ENCODE data around the gene CDK7. TPM values are rescaled to one million over a fixed set of nuclear protein-coding genes. Genes with fewer than 3 reads are reported as not detected.

Gene CDK7
- total RNA-seq (31.2 TPM), polyA plus RNA-seq (17.3 TPM)

DNA sequence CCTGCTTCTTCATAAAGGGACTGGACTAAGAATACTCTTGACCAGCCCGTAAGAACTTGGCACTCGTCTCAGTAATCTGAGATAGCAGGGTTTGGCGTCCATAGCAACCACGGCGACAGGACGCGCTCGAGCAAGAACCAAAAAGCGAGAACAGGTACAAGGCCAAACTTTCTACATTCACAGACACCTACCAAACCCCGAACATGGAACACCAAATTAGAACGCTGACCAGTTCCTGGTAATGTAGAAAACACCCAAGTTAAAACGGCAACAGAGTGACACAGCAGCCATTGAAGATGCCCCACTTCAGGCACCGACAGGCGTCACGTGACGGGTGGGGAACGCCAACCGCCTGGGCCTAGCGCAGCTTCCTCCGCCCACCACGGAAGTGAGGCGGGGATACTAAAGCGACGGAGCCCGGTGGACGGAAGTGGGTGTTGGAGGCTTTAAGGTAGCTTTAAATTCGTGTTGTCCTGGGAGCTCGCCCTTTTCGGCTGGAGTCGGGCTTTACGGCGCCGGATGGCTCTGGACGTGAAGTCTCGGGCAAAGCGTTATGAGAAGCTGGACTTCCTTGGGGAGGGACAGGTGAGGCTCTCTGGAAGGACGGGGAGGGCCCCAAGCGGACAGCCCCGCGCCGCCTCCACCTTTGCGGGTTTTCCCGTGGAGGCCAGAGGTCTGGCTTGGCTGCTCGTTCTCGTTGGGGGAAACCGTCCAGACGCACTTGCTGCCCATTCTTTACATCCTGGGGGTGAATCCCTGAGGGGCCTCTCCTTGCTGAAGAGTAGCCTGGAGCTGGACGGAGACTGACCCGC lies at the start of gene CDK7:
CDK7 (plus strand) TSS at position 430 of the 812 bp plus-strand sequence; CDS start at position 520, 90 bp downstream.
- Histone ChIP-seq H3K4me3 (ENCODE audit: low read depth, low read length) (peak within 1 kb of the TSS; percentile 69), H3K27ac (ENCODE audit: low read depth) (peak within 1 kb of the TSS; percentile 66), H3K4me1 (ENCODE audit: insufficient read depth) (no peaks in the 10 kb centered on the region), H3K36me3 (ENCODE audit: insufficient read depth) (no peaks in the 10 kb centered on the region)
- WGBS = under 1% methylated on average over 49 of the region's 49 CpGs
- DNase-seq (ENCODE audit: extremely low spot score) = peak; percentile 80

GRCh38 chr5:69187342-69187741 lies 47.3 kb upstream of the CDK7 start:
- no peak overlapping the region for H3K27ac ChIP-seq (ENCODE audit: low read depth)
- DNase-seq (ENCODE audit: extremely low spot score) = no peak
- H3K36me3 ChIP-seq (ENCODE audit: insufficient read depth) = no peaks in the 10 kb centered on the region
- WGBS = 89% methylated on average over 2 of the region's 2 CpGs
- peaks cover 2% of the 10 kb centered on the region for H3K4me1 ChIP-seq (ENCODE audit: insufficient read depth)
- no peak overlapping the region for H3K4me3 ChIP-seq (ENCODE audit: low read depth, low read length)

DNA sequence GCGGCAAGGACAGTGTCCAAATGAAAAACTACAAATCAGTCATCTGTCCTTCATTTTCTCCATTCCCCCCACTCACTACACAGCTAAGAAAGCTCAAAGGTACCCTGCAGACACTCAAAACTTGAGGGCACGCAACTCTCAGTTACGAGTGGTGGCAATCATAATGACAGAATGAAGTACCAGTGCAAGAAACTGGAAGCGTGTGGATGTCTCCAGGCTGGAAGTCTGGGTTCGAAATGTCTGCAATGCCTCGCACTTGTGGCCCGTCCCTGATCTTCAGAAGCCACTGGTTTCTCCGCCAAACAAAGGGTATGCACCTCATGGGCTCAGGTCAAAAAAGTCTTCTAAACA lies 45.9 kb upstream of the CDK7 start:
- WGBS = 13% methylated on average over 8 of the region's 8 CpGs
- peak overlapping the region; percentile 4 for H3K27ac ChIP-seq (ENCODE audit: low read depth)

GRCh38 chr5:69189162-69190086 lies 45.3 kb upstream of the CDK7 start, which contains the start of gene CENPH:
Gene CENPH, plus strand, starts transcription at chr5:69189583. Its CDS starts 52 bp downstream, at chr5:69189635.
- peak; percentile 91 for DNase-seq (ENCODE audit: extremely low spot score)
- Histone ChIP-seq H3K4me3 (ENCODE audit: low read depth, low read length) (peak within 1 kb of the TSS; percentile 69), H3K36me3 (ENCODE audit: insufficient read depth) (no peaks in the 10 kb centered on the region), H3K27ac (ENCODE audit: low read depth) (peak within 1 kb of the TSS; percentile 4), H3K4me1 (ENCODE audit: insufficient read depth) (peaks cover 2% of the 10 kb centered on the region)
- WGBS = under 1% methylated on average over 55 of the region's 55 CpGs

More for the DNA sequence above, 45.9 kb upstream of the CDK7 start:
- Histone ChIP-seq H3K4me1 (ENCODE audit: insufficient read depth) (peaks cover 2% of the 10 kb centered on the region), H3K4me3 (ENCODE audit: low read depth, low read length) (peak overlapping the region; percentile 69), H3K36me3 (ENCODE audit: insufficient read depth) (no peaks in the 10 kb centered on the region)
- DNase-seq (ENCODE audit: extremely low spot score) = no peak

GRCh38 chr5:69202497-69202896 lies 32.2 kb upstream of the CDK7 start:
- Histone ChIP-seq H3K27ac (ENCODE audit: low read depth) (no peak overlapping the region), H3K4me3 (ENCODE audit: low read depth, low read length) (no peak overlapping the region), H3K36me3 (ENCODE audit: insufficient read depth) (no peaks in the 10 kb centered on the region), H3K4me1 (ENCODE audit: insufficient read depth) (no peaks in the 10 kb centered on the region)
- DNase-seq (ENCODE audit: extremely low spot score) = no peak
- 94% methylated on average over 1 of the region's 1 CpG for WGBS

- 89% methylated on average over 5 of the region's 5 CpGs for WGBS
- Histone ChIP-seq H3K36me3 (ENCODE audit: insufficient read depth) (no peaks in the 10 kb centered on the region), H3K4me3 (ENCODE audit: low read depth, low read length) (no peak overlapping the region), H3K27ac (ENCODE audit: low read depth) (no peak overlapping the region), H3K4me1 (ENCODE audit: insufficient read depth) (no peaks in the 10 kb centered on the region)
- no peak for DNase-seq (ENCODE audit: extremely low spot score)
Observed at GRCh38 chr5:69206528-69207190, 28.0 kb upstream of the CDK7 start.

- no peak overlapping the region for H3K27ac ChIP-seq (ENCODE audit: low read depth)
- no peaks in the 10 kb centered on the region for H3K4me1 ChIP-seq (ENCODE audit: insufficient read depth)
- no peak for DNase-seq (ENCODE audit: extremely low spot score)
- 65% methylated on average over 2 of the region's 2 CpGs for WGBS
- no peaks in the 10 kb centered on the region for H3K36me3 ChIP-seq (ENCODE audit: insufficient read depth)
- no peak overlapping the region for H3K4me3 ChIP-seq (ENCODE audit: low read depth, low read length)
Observed at GRCh38 chr5:69209602-69210001, 25.1 kb upstream of the CDK7 start.

- Histone ChIP-seq H3K36me3 (ENCODE audit: insufficient read depth) (no peaks in the 10 kb centered on the region), H3K27ac (ENCODE audit: low read depth) (no peak overlapping the region), H3K4me1 (ENCODE audit: insufficient read depth) (no peaks in the 10 kb centered on the region), H3K4me3 (ENCODE audit: low read depth, low read length) (no peak overlapping the region)
- 88% methylated on average over 2 of the region's 2 CpGs for WGBS
- DNase-seq (ENCODE audit: extremely low spot score) = no peak
Observed at GRCh38 chr5:69211200-69211599, 23.5 kb upstream of the CDK7 start.

GRCh38 chr5:69212022-69212421 lies 22.7 kb upstream of the CDK7 start:
- no peak overlapping the region for H3K27ac ChIP-seq (ENCODE audit: low read depth)
- H3K4me1 ChIP-seq (ENCODE audit: insufficient read depth) = no peaks in the 10 kb centered on the region
- H3K36me3 ChIP-seq (ENCODE audit: insufficient read depth) = no peaks in the 10 kb centered on the region
- 88% methylated on average over 2 of the region's 2 CpGs for WGBS
- no peak overlapping the region for H3K4me3 ChIP-seq (ENCODE audit: low read depth, low read length)
- DNase-seq (ENCODE audit: extremely low spot score) = no peak

- no peak for DNase-seq (ENCODE audit: extremely low spot score)
- Histone ChIP-seq H3K4me1 (ENCODE audit: insufficient read depth) (no peaks in the 10 kb centered on the region), H3K4me3 (ENCODE audit: low read depth, low read length) (no peak overlapping the region), H3K27ac (ENCODE audit: low read depth) (no peak overlapping the region), H3K36me3 (ENCODE audit: insufficient read depth) (no peaks in the 10 kb centered on the region)
- WGBS = 91% methylated on average over 4 of the region's 4 CpGs
Observed at GRCh38 chr5:69213513-69214215, 21.0 kb upstream of the CDK7 start.

- Histone ChIP-seq H3K4me1 (ENCODE audit: insufficient read depth) (no peaks in the 10 kb centered on the region), H3K4me3 (ENCODE audit: low read depth, low read length) (peak overlapping the region; percentile 88), H3K36me3 (ENCODE audit: insufficient read depth) (no peaks in the 10 kb centered on the region), H3K27ac (ENCODE audit: low read depth) (no peak overlapping the region)
- DNase-seq (ENCODE audit: extremely low spot score) = no peak
- WGBS = 49% methylated on average over 6 of the region's 6 CpGs
Observed at GRCh38 chr5:69217151-69217511, 17.6 kb upstream of the CDK7 start.

- no peaks in the 10 kb centered on the region for H3K4me1 ChIP-seq (ENCODE audit: insufficient read depth)
- DNase-seq (ENCODE audit: extremely low spot score) = peak; percentile 86
- H3K36me3 ChIP-seq (ENCODE audit: insufficient read depth) = no peaks in the 10 kb centered on the region
- H3K27ac ChIP-seq (ENCODE audit: low read depth) = peak overlapping the region; percentile 92
- peak overlapping the region; percentile 88 for H3K4me3 ChIP-seq (ENCODE audit: low read depth, low read length)
- WGBS = under 1% methylated on average over 73 of the region's 73 CpGs
Observed at GRCh38 chr5:69217548-69218526, 16.8 kb upstream of the CDK7 start.
